GM19438 (cell line): ENCODE results near the gene EHBP1.

ENCODE experiments used
- ATAC-seq: cut with Tn5 transposase; IDR thresholded peaks from one replicate; pipeline ENCODE4 v1.9.1; 2021; ENCODE audit warnings: low read depth; ENCODE audit not compliant: unreplicated experiment

Gene EHBP1

DNA sequence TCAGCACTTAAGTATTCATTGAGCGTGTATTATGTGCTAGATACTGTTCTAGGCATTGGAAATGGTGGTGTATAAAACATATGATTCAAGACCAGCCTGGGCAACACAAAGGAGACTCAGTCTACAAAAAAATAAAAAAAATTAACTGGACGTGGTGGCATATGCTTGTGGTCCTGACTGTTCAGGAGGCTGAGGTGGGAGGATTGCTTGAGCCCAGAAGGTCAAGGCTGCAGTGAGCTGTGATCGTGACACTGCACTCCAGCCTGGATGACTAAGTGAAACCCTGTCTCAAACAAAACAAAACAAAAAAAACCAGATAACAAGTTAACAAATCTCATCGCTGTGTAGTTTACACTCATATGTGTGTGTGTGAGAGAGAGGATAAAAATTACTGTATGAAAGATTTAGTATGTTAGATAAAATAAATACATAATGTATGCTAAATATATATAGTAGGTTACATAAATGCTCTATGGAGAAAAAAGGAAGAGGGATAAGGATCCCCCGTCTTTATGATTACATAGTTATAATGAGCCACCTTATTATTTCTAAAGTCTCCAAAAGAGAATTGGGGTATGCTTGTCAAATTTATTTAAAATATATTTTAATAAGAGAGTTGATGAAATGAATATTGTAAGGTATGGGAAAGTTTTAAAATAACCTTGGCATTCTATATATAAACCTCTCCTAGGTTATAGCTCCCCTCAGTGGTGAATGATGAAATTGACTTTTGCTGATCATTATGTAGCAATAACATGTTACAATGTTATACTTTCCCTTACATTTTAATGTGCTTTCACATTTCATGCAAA is 69.2 kb downstream of the EHBP1 start:
- ATAC-seq = no peak

DNA sequence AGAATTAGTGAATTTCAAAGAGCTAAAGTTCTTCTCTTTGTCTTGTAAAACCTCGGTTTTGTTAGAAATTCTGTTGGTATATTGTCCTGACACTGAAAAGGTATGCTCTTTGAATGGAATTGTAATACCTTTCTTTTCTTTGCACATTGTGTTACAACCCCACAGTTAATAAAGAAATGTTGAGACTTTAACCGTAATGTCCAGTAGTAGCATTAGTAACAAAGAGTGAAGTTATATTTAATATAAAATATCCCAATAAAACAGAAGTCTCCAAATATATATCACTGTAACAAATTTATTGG is 69.8 kb downstream of the EHBP1 start:
- no peak for ATAC-seq

DNA sequence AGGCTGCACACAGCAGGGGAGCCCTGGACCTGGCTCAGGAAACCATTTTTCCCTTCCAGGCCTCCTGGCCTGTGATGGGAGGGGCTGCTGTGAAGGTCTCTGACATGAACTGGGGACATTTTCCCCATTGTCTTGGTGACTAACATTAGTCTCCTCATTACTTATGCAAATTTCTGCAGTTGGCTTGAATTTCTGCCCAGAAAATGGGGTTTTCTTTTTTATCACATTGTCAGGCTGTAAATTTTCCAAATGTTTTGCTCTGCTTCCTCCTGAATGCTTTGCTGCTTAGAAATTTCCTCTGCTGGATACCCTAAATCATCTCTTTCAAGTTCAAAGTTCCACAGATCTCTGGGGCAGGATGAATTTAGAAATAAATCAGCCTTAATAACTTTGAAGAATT is 78.2 kb downstream of the EHBP1 start:
- ATAC-seq = no peak

DNA sequence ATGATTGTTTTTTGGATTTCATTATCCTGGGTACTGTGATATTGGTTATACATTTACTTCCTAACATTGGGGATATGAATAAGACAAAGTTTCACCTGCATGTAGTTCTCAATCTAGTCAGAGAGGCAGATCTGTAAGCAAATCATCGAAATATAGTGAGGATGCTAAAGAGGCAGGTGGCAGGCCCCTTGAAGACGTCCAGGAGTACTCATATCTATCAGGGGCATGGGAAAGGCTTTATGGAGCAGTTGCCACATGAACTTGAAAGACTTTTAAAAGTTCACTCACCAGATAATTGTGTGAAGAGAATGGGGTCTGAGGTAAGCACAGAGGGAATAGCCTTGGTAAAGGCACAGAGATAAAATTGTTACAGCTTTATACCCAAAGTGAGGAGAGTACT is 78.8 kb downstream of the EHBP1 start:
- ATAC-seq = no peak

DNA sequence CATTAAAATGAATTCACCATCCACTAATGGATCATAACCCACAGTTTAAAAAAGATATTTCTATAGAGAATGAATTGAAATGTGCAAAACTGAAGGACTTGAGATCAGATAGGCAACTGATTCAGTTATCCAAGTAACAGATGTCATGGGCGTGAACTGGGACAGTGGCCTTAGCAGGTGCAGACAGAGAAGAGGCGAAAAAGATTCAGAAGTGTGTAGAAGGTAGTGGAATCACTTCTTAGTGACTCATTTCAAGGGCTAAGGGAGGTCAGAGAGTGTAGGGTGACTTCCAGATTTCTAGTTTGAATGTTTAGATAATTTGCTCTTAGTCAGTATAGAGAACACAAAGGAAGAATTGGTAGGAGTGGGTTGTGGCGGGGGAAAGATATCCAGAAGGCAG is 79.7 kb downstream of the EHBP1 start:
- no peak for ATAC-seq

DNA sequence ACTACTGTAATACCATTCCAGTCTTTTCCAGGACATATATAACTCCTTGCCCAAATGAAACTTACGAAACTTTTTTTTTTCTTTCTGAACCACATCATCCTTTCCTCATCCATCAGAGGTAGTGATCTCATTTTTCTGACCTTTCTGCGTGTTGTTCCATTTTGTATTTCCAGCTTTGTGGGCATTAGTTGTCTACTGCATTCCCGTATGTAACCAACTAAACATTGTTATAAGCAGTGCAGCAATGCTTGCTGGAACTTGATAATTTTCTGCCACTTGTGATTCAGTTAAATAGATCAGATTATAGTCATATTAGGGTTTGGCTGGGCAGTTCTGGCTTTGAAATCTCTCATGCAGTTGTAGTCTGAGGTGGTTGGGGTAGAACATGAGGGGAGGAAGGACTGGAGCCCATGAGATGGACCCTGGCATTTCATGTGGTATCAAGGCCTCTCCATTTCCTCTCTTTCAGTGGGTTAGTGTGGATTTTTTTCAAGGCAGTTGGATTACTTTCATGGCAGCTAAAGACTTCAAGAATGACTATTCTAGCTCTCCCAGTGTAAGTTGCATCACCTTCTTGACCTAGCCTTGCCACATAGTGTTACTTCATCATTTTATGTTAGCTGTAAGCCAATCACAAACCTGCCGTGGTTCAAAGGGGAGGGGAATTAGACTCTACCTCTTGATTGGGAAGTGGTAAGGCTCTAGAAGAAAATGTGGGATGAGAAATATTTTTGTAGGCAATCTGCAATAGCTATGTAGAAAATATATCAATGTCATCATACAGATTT is 80.5 kb downstream of the EHBP1 start:
- no peak for ATAC-seq

DNA sequence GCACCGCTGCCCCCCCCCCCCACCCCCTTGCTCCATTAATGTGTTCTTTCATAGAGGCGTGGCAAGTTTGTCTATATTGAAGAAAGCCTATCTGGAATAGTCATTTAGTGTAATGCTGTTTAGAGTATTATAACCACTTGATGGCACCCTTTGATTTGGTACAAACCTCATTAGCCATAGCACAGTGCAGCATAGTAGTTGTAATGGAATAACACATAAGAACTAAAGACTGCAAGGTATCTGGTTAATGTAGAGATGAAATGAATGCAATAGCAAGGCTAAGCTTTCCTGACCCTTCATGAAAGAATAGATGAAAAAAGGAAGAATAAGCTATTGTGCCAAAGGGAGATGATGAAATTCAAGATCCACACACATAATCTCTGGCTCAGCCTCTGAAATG is 81.9 kb downstream of the EHBP1 start:
- ATAC-seq = no peak

DNA sequence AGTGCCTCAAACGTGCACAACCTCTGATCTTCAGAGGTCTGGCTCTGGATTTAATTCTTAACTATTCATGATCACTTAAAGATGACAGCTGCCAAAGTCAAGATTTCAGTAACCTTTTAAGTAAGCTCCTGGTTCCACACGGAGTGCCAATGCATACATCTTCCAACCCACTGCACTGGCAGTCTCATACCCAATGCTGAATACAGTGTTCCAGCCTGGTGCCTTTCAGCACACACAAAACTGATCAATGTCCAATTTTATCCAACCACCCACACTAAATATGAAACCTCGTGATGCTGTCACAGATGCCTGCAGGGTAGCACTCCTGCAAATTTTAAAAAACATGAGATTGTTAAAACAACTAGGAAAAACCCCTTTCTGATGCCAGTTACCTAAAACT is 84.0 kb downstream of the EHBP1 start:
- ATAC-seq = no peak

DNA sequence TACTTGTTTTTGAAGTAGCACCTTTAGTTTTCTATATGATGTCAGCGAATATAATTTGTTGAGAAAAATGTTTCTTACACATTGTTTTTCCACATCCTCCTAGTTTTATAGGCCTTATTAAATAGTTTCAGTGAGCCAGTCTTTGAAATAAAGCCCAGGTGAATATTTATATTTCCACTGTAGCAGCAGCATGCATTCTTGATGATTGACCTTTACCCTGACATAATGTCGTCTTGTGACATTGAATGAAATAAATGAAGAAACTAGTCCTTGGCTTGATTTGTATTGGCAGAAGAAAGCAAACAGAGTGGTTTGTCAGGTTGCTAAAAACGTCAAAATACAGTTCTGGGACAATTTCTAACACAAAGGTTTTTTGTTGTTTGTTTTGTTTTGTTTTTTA is 84.4 kb downstream of the EHBP1 start:
- ATAC-seq = no peak

DNA sequence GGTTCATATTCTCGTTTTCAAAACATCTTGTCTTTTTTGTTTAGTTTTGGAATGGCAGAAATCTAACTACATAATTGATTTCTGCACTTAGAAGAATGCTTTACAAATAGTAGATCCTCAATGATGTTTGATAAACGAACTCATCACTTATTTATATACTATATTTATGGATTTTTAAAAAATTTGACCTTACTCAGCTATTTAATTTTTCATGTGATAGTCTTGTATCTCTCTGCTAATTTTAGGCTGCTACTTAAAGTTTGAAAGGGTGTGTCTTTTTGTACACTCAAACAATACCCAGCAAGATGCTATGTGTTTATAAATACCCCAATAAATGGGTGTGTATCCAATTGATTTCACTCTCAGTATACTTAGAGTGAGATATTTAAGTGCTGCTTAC is 86.9 kb downstream of the EHBP1 start:
- ATAC-seq = no peak

DNA sequence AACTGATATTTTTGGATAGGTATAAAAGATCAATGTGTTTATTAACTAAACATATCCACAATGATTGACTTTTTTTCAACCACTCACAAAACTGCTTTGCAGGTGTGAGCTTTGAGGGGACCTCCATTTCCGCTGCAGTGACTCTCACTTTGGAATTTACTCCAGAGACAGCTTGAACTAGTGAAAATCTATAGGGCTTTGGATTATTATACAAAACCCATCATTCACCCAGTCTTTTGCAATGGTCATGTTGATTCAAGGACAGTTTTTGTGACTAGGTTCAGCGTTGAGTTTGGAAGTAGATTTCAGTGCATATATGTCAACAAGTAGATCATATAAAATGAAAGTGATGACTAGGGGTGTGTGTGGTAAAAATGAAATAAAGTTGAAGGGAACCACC is 87.7 kb downstream of the EHBP1 start:
- no peak for ATAC-seq

DNA sequence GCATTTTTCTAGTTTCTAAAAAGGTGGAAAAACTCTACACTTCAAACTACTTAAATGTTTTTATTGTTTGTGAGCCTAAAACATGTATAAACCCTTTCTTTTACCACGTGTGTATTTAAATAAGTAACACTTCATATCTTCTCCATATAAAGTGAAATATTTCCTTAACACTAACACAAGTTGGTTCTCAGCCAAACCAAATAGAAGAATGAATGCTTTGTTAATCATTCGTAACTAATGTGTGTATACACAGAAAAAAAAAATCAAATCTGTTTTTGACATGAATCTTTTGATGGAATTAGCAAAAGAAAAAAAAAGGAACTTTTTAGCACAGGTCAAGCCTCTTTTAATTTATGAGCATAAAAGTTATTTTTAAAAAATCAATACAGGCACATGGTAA is 89.3 kb downstream of the EHBP1 start:
- ATAC-seq = no peak

DNA sequence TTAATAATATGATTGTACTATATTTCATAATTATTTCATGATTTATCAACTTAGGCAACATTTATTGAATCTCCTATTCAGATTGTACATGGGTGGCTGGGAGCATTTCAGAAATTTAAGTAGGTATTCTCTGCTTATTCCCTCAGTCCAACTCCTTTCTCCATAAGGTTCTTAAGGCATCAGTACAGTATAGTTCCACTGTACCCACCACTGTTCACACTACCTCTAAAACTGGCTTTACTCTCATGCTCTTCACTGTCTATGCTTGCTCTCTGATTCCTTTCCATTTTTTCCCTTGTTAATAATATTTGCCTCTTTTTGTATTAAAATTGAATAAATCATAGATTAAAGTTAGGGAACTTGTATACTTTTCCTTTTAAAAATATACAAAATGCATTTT is 89.8 kb downstream of the EHBP1 start:
- ATAC-seq = no peak

DNA sequence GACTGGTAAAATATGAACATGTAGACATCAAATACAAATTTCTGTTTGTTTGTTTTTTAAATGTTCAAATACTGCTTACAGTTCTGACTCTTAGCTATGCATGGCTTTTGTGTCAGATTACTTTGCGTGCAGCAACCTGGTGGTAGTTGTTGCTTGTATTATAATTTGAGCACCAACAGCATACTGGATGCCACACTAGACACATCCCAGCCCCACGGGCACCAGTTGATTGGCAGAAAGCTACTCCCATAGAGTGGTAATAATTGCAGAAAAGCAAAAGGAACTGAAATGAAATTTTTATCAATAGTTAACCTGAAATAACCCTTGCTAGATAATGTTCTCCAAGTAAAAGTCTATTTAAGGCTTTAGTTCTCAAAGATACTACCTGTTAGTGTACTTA is 91.6 kb downstream of the EHBP1 start:
- no peak for ATAC-seq

DNA sequence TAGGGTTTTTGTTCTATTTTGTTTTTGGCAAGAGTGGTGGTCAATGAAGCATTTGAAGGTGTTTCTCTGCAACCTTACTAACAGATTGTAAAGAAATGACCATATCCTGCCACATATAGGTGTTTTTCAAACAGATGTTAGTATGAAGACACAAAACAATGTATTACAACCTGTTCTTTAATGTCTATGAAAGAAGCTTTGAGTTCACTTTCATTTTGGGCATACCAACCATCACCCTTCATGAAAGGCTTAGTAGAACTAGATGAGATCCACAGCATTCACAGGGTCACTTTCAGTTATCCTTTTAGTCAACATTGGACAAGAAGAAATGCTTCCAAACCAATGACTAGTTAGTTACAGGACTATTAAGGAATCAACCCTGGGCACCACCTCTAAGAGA is 95.1 kb downstream of the EHBP1 start:
- no peak for ATAC-seq

DNA sequence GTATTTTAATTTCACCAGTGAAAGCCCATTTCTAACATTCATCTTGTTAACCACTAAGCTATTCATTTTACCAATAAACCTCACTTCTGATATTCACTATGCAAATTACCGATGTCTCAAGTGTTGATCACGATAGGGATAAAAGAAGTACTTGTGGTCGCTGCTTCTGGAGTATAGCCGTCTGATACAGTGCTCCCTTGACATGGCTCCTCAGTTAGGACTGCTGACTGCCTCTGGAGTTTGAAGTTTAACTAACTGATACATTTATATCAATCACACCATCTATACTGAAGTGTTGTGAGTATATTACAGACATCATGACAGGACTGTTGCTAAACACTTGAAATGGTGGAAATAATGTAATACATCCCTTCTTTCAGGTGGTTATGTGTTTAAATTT is 95.6 kb downstream of the EHBP1 start:
- ATAC-seq = no peak

DNA sequence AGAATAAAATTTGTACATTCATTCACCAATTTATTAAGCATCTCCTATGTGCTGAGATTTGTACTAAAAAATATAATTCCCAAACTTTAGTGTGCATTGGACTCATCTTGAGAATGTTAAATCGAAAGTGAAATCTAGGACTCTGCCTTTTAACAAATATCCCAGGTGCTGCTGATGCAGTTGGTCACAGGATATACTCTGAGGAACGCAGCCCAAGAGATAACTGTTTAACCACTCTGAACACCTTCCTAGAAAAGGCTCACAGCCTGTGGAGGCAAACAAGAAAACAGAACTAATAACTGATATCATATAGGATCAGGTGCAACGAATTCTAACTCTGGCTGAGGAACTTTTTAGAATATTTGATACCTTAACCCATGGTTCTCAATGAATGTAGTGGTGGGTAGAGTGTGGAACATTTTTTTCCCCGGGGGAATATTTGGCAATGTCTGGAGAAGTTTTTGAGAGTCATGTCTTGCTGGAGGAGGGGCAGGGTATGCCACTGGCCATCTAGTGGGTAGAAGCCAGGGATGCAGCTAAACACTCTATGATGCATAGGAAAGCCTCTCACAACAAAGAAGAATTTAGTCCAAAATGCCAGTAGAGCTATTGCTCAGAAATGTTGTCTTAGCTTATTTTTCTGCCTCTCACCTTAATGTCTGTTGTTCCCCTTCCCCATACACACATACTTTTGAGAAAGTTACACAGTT is 96.5 kb downstream of the EHBP1 start:
- ATAC-seq = no peak

DNA sequence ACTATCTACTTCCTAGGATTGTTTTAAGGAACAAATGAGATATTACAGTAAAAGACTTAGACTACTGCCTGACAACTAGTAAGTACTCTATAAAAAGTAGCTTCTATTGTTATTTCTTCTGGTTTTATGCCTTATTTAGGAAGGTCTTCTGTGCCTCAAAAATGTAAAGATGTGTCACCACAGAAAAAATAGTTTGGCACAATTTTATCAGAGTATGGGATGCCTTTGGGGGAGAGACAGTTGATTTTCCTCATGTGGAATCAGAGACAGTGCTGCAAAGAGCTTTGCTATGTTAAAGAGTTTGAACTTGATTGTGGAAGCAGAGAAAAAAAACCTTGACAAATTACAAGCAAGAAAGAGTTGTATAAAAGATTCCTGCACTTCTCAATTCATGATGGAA is 98.4 kb downstream of the EHBP1 start:
- no peak for ATAC-seq

DNA sequence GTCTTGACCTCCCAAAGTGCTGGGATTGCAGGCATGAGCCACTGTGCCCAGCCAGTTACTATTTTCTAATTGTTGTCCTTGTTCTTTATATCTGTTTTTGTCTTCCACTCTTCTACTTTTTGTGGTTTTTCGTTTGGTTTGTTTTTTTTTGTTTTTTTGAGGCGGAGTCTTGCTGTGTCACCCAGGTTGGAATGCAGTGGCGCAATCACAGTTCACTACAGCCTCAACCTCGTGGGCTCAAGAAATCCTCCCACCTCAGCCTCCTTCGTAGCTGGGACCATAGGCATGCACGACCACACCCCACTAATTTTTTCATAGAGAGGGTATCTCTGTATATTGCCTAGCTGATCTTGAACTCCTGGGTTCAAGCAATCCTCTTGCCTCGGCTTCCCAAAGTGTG is 100.7 kb downstream of the EHBP1 start:
- ATAC-seq = no peak

DNA sequence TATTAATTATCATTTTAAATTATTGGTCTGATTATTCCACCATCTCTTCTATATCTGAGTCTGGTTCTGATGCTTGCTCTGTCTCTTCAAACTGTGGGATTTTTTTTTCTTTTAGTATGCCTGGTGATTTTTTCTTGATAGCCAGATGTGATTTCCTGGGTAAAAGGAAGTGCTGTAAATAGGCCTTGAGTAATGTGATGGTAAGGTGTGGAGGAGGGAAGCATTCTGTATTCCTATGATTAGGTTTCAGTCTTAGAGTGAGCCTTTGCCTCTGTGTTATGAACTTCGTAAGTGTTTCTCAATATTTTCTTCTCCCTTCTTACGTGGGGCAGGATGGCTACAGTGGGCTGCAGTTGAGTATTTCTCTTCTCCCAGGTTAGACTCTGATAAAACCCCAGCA is 103.0 kb downstream of the EHBP1 start:
- ATAC-seq = no peak

DNA sequence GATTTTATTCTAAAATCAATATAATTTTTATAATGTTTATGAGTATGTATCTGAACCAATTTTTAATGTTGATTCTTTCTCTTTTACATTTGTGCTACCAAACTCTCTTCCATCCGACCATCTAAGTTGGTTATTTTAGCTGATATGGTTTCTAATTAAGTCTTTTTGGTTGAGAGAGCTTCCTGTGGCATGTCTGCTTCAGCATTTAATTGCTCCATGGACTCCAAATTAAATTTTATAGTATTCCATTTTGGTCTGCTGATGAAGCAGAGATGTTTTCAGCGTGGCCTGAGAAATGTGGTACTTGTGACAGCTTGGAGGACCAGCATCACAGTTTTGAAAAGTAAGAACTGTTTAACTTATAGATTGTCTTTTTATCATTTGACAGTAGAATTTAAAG is 105.6 kb downstream of the EHBP1 start:
- no peak for ATAC-seq

DNA sequence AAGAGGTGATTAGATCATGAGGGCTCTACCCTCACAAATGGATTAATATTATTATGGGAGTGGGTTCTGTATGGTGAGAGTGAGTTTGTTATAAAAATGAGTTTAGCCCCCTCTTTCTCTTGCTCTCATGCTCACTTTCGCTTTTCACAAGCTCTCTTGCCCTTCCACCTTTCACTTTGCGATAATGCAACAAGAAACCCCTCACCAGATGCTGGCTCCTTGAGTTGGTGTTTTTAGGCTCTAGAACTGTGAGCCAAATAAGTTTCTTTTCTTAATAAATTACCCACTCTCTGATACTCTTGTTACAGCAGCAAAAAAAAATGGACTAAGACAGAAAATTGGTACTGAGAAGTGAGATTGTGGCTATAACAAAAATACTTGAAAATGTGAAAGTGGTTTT is 106.5 kb downstream of the EHBP1 start:
- no peak for ATAC-seq
